ENCODE measurements around the gene NSUN3.

Gene NSUN3

GRCh38 chr3:94117729-94118128, 54.9 kb downstream of the NSUN3 start:
- Histone ChIP-seq H3K27me3 (ENCODE audit: control insufficient read depth, insufficient read depth, low read length) (no peaks in the 10 kb centered on the region), H3K4me3 (ENCODE audit: low read length) (no peak overlapping the region), H3K27ac (ENCODE audit: low read length) (no peak overlapping the region), H3K9me3 (ENCODE audit: control insufficient read depth, insufficient read depth, low read length) (no peaks in the 10 kb centered on the region), H3K4me1 (ENCODE audit: control insufficient read depth, insufficient read depth, low read length) (no peaks in the 10 kb centered on the region), H3K36me3 (ENCODE audit: control insufficient read depth, insufficient read depth, low read length) (no peaks in the 10 kb centered on the region)
- DNase-seq (ENCODE audit: low read depth, low spot score) = no peak
- WGBS (ENCODE audit: insufficient coverage, insufficient read length) = no CpG with 5 or more reads among the region's 2 CpGs

GRCh38 chr3:94118390-94118789, 55.5 kb downstream of the NSUN3 start:
- no peak for DNase-seq (ENCODE audit: low read depth, low spot score)
- no peaks in the 10 kb centered on the region for H3K27me3 ChIP-seq (ENCODE audit: control insufficient read depth, insufficient read depth, low read length)
- no CpG with 5 or more reads among the region's 2 CpGs for WGBS (ENCODE audit: insufficient coverage, insufficient read length)

GRCh38 chr3:94121161-94121560, 58.3 kb downstream of the NSUN3 start:
- Histone ChIP-seq H3K4me1 (ENCODE audit: control insufficient read depth, insufficient read depth, low read length) (no peaks in the 10 kb centered on the region), H3K36me3 (ENCODE audit: control insufficient read depth, insufficient read depth, low read length) (no peaks in the 10 kb centered on the region), H3K4me3 (ENCODE audit: low read length) (no peak overlapping the region), H3K27ac (ENCODE audit: low read length) (no peak overlapping the region), H3K27me3 (ENCODE audit: control insufficient read depth, insufficient read depth, low read length) (no peaks in the 10 kb centered on the region), H3K9me3 (ENCODE audit: control insufficient read depth, insufficient read depth, low read length) (no peaks in the 10 kb centered on the region)
- no peak for DNase-seq (ENCODE audit: low read depth, low spot score)
- WGBS (ENCODE audit: insufficient coverage, insufficient read length) = no CpG with 5 or more reads among the region's 2 CpGs

More at GRCh38 chr3:94118390-94118789, 55.5 kb downstream of the NSUN3 start:
- Histone ChIP-seq H3K36me3 (ENCODE audit: control insufficient read depth, insufficient read depth, low read length) (no peaks in the 10 kb centered on the region), H3K27ac (ENCODE audit: low read length) (no peak overlapping the region), H3K9me3 (ENCODE audit: control insufficient read depth, insufficient read depth, low read length) (no peaks in the 10 kb centered on the region), H3K4me1 (ENCODE audit: control insufficient read depth, insufficient read depth, low read length) (no peaks in the 10 kb centered on the region), H3K4me3 (ENCODE audit: low read length) (no peak overlapping the region)

- no peaks in the 10 kb centered on the region for H3K36me3 ChIP-seq (ENCODE audit: control insufficient read depth, insufficient read depth, low read length)
- no peak overlapping the region for H3K27ac ChIP-seq (ENCODE audit: low read length)
- no peak overlapping the region for H3K4me3 ChIP-seq (ENCODE audit: low read length)
- H3K4me1 ChIP-seq (ENCODE audit: control insufficient read depth, insufficient read depth, low read length) = no peaks in the 10 kb centered on the region
- WGBS (ENCODE audit: insufficient coverage, insufficient read length) = no CpG with 5 or more reads among the region's 2 CpGs
- H3K27me3 ChIP-seq (ENCODE audit: control insufficient read depth, insufficient read depth, low read length) = no peaks in the 10 kb centered on the region
- H3K9me3 ChIP-seq (ENCODE audit: control insufficient read depth, insufficient read depth, low read length) = no peaks in the 10 kb centered on the region
- no peak for DNase-seq (ENCODE audit: low read depth, low spot score)
These were observed 64.3 kb downstream of the NSUN3 start for GRCh38 chr3:94127115-94127514.

- Histone ChIP-seq H3K36me3 (ENCODE audit: control insufficient read depth, insufficient read depth, low read length) (no peaks in the 10 kb centered on the region), H3K4me3 (ENCODE audit: low read length) (no peak overlapping the region), H3K9me3 (ENCODE audit: control insufficient read depth, insufficient read depth, low read length) (no peaks in the 10 kb centered on the region), H3K27me3 (ENCODE audit: control insufficient read depth, insufficient read depth, low read length) (no peaks in the 10 kb centered on the region), H3K27ac (ENCODE audit: low read length) (no peak overlapping the region), H3K4me1 (ENCODE audit: control insufficient read depth, insufficient read depth, low read length) (no peaks in the 10 kb centered on the region)
- no peak for DNase-seq (ENCODE audit: low read depth, low spot score)
- WGBS (ENCODE audit: insufficient coverage, insufficient read length) = no CpG with 5 or more reads among the region's 2 CpGs
These were observed 67.8 kb downstream of the NSUN3 start for GRCh38 chr3:94130690-94131089.

- no peak overlapping the region for H3K27ac ChIP-seq (ENCODE audit: low read length)
- WGBS (ENCODE audit: insufficient coverage, insufficient read length) = no CpG with 5 or more reads among the region's 1 CpG
- no peaks in the 10 kb centered on the region for H3K27me3 ChIP-seq (ENCODE audit: control insufficient read depth, insufficient read depth, low read length)
- H3K4me3 ChIP-seq (ENCODE audit: low read length) = no peak overlapping the region
- no peaks in the 10 kb centered on the region for H3K36me3 ChIP-seq (ENCODE audit: control insufficient read depth, insufficient read depth, low read length)
- H3K9me3 ChIP-seq (ENCODE audit: control insufficient read depth, insufficient read depth, low read length) = no peaks in the 10 kb centered on the region
- no peak for DNase-seq (ENCODE audit: low read depth, low spot score)
- no peaks in the 10 kb centered on the region for H3K4me1 ChIP-seq (ENCODE audit: control insufficient read depth, insufficient read depth, low read length)
These were observed 69.9 kb downstream of the NSUN3 start for GRCh38 chr3:94132777-94133176.

- H3K27ac ChIP-seq (ENCODE audit: low read length) = no peak overlapping the region
- WGBS (ENCODE audit: insufficient coverage, insufficient read length) = no CpG with 5 or more reads among the region's 1 CpG
- no peaks in the 10 kb centered on the region for H3K9me3 ChIP-seq (ENCODE audit: control insufficient read depth, insufficient read depth, low read length)
- H3K36me3 ChIP-seq (ENCODE audit: control insufficient read depth, insufficient read depth, low read length) = no peaks in the 10 kb centered on the region
- no peak for DNase-seq (ENCODE audit: low read depth, low spot score)
- H3K4me1 ChIP-seq (ENCODE audit: control insufficient read depth, insufficient read depth, low read length) = no peaks in the 10 kb centered on the region
- no peak overlapping the region for H3K4me3 ChIP-seq (ENCODE audit: low read length)
- H3K27me3 ChIP-seq (ENCODE audit: control insufficient read depth, insufficient read depth, low read length) = no peaks in the 10 kb centered on the region
These were observed 73.3 kb downstream of the NSUN3 start for GRCh38 chr3:94136133-94136532.

- H3K27ac ChIP-seq (ENCODE audit: low read length) = no peak overlapping the region
- H3K27me3 ChIP-seq (ENCODE audit: control insufficient read depth, insufficient read depth, low read length) = no peaks in the 10 kb centered on the region
- no CpG with 5 or more reads among the region's 6 CpGs for WGBS (ENCODE audit: insufficient coverage, insufficient read length)
- no peaks in the 10 kb centered on the region for H3K36me3 ChIP-seq (ENCODE audit: control insufficient read depth, insufficient read depth, low read length)
- no peaks in the 10 kb centered on the region for H3K9me3 ChIP-seq (ENCODE audit: control insufficient read depth, insufficient read depth, low read length)
- H3K4me3 ChIP-seq (ENCODE audit: low read length) = no peak overlapping the region
- DNase-seq (ENCODE audit: low read depth, low spot score) = no peak
- H3K4me1 ChIP-seq (ENCODE audit: control insufficient read depth, insufficient read depth, low read length) = no peaks in the 10 kb centered on the region
These were observed 74.5 kb downstream of the NSUN3 start for GRCh38 chr3:94137377-94137776.

- Histone ChIP-seq H3K4me3 (ENCODE audit: low read length) (no peak overlapping the region), H3K27me3 (ENCODE audit: control insufficient read depth, insufficient read depth, low read length) (no peaks in the 10 kb centered on the region), H3K4me1 (ENCODE audit: control insufficient read depth, insufficient read depth, low read length) (no peaks in the 10 kb centered on the region), H3K27ac (ENCODE audit: low read length) (no peak overlapping the region), H3K9me3 (ENCODE audit: control insufficient read depth, insufficient read depth, low read length) (no peaks in the 10 kb centered on the region), H3K36me3 (ENCODE audit: control insufficient read depth, insufficient read depth, low read length) (no peaks in the 10 kb centered on the region)
- no peak for DNase-seq (ENCODE audit: low read depth, low spot score)
- no CpG with 5 or more reads among the region's 4 CpGs for WGBS (ENCODE audit: insufficient coverage, insufficient read length)
These were observed 83.6 kb downstream of the NSUN3 start for GRCh38 chr3:94146455-94146854.

GRCh38 chr3:94147012-94147411, 84.2 kb downstream of the NSUN3 start:
- no peak for DNase-seq (ENCODE audit: low read depth, low spot score)
- Histone ChIP-seq H3K4me1 (ENCODE audit: control insufficient read depth, insufficient read depth, low read length) (no peaks in the 10 kb centered on the region), H3K9me3 (ENCODE audit: control insufficient read depth, insufficient read depth, low read length) (no peaks in the 10 kb centered on the region), H3K27ac (ENCODE audit: low read length) (no peak overlapping the region), H3K27me3 (ENCODE audit: control insufficient read depth, insufficient read depth, low read length) (no peaks in the 10 kb centered on the region), H3K4me3 (ENCODE audit: low read length) (no peak overlapping the region), H3K36me3 (ENCODE audit: control insufficient read depth, insufficient read depth, low read length) (no peaks in the 10 kb centered on the region)
- no CpG with 5 or more reads among the region's 3 CpGs for WGBS (ENCODE audit: insufficient coverage, insufficient read length)

- DNase-seq (ENCODE audit: low read depth, low spot score) = no peak
- no CpG with 5 or more reads among the region's 2 CpGs for WGBS (ENCODE audit: insufficient coverage, insufficient read length)
- Histone ChIP-seq H3K27ac (ENCODE audit: low read length) (no peak overlapping the region), H3K4me1 (ENCODE audit: control insufficient read depth, insufficient read depth, low read length) (no peaks in the 10 kb centered on the region), H3K27me3 (ENCODE audit: control insufficient read depth, insufficient read depth, low read length) (no peaks in the 10 kb centered on the region), H3K4me3 (ENCODE audit: low read length) (no peak overlapping the region), H3K36me3 (ENCODE audit: control insufficient read depth, insufficient read depth, low read length) (no peaks in the 10 kb centered on the region), H3K9me3 (ENCODE audit: control insufficient read depth, insufficient read depth, low read length) (no peaks in the 10 kb centered on the region)
These were observed 87.3 kb downstream of the NSUN3 start for GRCh38 chr3:94150113-94150512.
